Skin of body (tissue), 2 donors: ENCODE data around the gene WNT11. TPM values are rescaled to one million over a fixed set of nuclear protein-coding genes. Genes with fewer than 3 reads are reported as not detected.
"Not testable (repeated sequence)": the region's sequence is repeated elsewhere in the genome, so short reads cannot be mapped to it uniquely, and the experiment has no call there.

ENCODE experiments used
- DNase-seq: peaks from one replicate; lab custom pipeline; 2025; lab: John Stamatoyannopoulos, UW
- total RNA-seq: library from RNA; depleted of rRNA; stranded (reverse); fragments of >200 nt; gene quantifications from one replicate; pipeline ENCODE4 v1.2.3, GENCODE V29; 2014

WNT11 gene
- total RNA-seq, 1 donor from 2014 or later, result 33.0 TPM

GRCh38 chr11:76203131-76203925 lies 3.0 kb downstream of the WNT11 start:
- DNase-seq, result no peak

GRCh38 chr11:76201672-76202412 lies 4.5 kb downstream of the WNT11 start:
- DNase-seq, result no peak

GRCh38 chr11:76201056-76201455 lies 5.2 kb downstream of the WNT11 start:
- DNase-seq, result no peak

GRCh38 chr11:76200006-76200940 lies 6.0 kb downstream of the WNT11 start:
- no peak for DNase-seq

DNA sequence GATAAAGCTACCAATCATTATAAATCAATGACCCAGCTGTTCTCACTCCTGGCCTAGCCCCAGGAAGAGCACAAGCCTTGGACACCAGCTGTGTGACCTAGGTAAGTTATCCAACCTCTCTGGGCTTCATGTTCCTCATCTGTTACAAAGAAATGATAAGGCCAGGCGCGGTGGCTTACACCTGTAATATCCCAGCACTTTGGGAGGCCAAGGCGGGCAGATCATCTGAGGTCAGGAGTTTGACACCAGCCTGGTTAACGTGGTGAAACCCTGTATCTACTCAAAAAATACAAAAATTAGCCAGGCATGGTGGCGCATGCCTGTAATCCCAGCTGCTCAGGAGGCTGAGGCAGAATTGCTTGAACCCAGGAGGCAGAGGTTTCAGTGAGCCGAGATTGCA lies 7.6 kb downstream of the WNT11 start:
- DNase-seq, result not testable (repeated sequence)

GRCh38 chr11:76197941-76198640 lies 8.2 kb downstream of the WNT11 start:
- DNase-seq, result no peak

DNA sequence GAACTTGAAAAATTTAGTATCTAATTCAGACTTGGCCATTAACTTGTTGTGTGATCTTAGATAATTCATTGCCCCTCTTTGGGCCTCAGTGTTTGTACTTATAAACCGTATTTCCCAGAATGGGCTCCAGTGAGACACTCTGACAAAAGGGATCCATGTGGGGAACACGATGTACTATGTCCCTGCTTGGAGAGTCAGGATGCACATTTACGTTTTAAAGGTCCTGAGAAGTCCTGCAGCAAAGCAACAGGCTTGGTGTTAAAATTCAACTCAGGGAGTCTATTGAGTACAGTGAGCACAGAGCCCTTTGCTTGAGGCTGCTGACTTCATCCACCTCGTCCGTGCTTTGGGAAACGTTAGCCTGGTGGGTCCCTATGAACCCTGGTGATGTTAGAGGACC lies 9.0 kb downstream of the WNT11 start:
- no peak for DNase-seq

DNA sequence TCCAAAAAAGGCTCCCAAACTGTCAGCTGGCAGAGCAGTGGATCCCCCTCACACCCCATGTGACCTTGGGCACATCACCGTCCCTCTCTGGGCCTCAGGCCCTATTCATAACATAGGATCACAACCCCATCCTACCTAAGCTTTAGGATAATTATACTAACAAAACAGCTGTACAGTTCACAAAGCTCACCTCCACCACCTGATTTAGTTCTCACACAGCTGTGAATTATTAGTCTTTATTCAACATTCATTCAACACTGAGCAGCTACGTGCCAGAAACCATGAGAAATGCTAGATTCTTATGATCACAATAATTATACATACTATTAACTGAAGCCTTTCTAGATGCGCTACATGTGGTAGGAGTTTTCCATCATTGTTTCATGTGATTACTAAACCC lies 9.5 kb downstream of the WNT11 start:
- DNase-seq, result no peak

DNA sequence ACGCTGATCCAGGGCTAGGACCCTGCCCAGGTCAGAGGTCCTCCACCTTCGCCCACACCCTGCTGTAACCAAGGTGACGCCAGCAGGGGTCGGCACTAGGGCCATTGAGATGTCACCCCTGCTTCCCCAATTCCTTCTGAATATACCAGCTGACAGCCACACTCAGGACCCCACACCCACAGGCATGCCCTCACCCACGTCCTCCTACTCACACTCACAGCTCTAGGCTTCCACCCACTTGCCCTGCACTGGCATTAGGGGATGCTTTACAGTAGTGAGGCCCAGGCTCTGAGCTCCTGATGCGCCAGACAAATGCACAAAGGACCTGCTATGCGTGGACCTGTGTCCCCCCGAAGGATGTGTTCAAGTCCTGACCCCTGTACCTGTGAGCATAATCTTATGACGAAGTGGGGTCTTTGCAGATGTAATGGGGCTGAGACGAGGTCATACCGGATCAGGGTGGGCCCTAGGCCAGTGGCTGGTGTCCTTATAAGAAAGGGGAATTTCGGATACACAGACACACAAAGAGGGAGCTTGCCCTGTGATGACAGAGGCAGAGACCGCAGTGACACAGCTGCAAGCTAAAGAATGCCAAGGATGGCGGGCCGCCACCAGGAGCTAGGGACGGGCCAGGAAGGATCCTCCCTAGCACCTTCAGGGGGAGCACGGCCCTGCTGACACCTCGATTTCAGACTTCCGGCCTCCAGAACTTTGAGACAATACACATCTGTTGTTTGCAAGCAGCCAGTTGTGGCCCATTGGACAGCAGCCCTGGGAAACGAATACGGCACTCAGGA lies 11.2 kb downstream of the WNT11 start:
- no peak for DNase-seq

DNA sequence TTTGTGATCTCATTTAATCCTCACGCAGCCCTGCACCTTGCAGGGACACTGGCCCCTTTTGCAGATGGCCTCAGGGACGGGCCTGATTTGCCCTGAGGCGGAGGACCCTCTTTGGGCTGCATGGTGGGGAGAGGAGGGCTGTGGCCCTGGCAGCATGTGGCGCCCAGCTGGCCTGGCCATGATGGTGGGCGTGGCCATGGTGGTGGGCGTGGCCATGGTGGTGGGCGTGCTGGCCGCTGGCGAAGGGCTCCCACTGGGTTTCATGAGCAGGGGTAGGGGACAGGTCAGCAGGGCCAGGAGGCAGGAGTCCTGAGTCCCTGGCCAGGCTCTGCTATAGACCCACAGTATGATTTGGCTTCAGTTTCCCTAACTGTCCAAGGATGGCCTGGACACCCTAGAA lies 13.1 kb downstream of the WNT11 start:
- no peak for DNase-seq

- DNase-seq, result no peak
These were observed 15.9 kb downstream of the WNT11 start for GRCh38 chr11:76190376-76190775.

- DNase-seq, result no peak
These were observed 16.6 kb downstream of the WNT11 start for GRCh38 chr11:76189682-76190081.

- no peak for DNase-seq
These were observed 17.4 kb downstream of the WNT11 start for GRCh38 chr11:76188873-76189272.

GRCh38 chr11:76186776-76187279 lies 19.5 kb downstream of the WNT11 start:
- no peak for DNase-seq

- peak; percentile 58 for DNase-seq
These were observed 20.3 kb downstream of the WNT11 start for GRCh38 chr11:76185931-76186401.

DNA sequence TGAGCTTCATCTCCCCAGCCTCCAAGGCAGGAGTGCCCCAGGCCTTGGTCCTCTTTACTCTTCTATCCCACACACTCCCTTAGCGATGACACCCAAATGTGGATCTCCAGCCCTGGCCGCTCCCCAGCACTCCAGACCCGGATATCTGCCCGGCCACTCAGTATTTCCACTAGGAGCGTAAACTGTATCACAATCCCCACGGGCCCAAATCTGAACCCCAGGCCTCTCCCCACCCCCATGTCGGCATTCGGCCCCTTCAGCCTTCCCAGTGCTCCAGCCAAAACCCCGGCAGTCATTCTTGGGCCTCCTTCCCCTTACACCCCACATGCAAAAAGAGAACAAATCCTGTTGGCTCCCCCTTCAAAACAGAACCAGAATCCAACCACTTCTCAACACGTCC lies 20.8 kb downstream of the WNT11 start:
- no peak for DNase-seq

DNA sequence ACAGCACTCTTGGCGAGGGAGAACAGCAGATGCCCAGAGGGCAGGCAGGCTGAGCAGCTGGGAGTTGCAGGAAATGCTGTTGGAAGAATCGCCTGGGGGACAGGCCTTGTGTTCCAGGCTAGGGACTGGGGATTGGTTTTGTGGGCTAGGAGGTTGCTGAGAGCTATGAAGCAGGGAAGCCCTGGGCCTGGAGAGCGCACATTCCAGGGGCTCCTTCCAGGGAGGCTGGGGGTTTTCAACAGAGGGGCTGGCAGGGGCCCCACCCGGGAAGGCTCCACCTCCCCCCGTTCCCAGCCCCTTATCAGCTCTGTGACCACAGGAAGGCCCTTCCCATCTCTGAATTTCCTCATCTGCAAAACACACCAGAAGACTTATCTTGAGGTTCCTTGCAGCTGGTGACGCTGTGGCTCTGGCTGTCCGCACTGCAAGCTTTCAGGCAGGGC lies 21.7 kb downstream of the WNT11 start:
- DNase-seq, result no peak

- DNase-seq, result no peak
These were observed 24.9 kb downstream of the WNT11 start for GRCh38 chr11:76181371-76181770.

- no peak for DNase-seq
These were observed 27.2 kb downstream of the WNT11 start for GRCh38 chr11:76179147-76179546.

DNA sequence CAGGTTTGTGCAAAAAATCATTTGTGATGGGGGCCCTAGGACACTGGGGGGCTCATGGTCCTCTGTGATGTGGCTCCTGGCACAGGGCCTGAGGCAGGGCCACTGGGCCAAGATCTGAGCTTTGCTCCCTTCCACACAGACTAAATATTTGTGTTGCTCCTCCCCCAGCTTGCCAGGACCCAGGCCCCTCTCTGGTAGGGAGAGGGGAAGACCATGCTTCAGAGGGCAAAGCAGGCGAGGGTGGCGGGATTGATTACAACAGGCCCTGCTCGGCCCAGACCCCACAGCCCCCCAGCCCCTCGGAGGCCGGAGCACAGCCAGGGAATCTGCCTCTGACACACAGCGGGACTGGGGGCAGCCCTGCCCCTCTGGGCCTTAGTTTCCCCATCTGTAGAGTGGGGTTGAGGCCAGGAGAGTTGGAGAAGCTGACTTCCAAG lies 29.0 kb downstream of the WNT11 start:
- DNase-seq, result no peak
